K562 (cell line): ENCODE data around the gene CD320. TPM values are rescaled to one million over a fixed set of nuclear protein-coding genes. Genes with fewer than 3 reads are reported as not detected.

ENCODE experiments used
- ATAC-seq: fragments of 200-7000 bp; cut with Tn5 transposase; 3 replicates; pipeline ENCODE4 v1.9.1; 2020; ENCODE audit warnings: moderate library complexity
- BruUV-seq: library from RNA; stranded (reverse); fragments of 400-500 nt; replicated peaks from 2 replicates; lab custom pipeline; 2021; lab: Mats Ljungman, UMichigan
- CTCF ChIA-PET: fragments of 300-600 bp; formaldehyde crosslinking; extraction: SDS; loops from one replicate; lab custom pipeline; 2021; ENCODE audit warnings: low intra/inter-chr PET ratio; lab: Yijun Ruan, JAX
- POLR2A ChIA-PET: fragments of 300-600, 350-650 bp; sonication (Branson Sonifier 250); formaldehyde crosslinking; extraction: SDS; loops from one replicate; lab custom pipeline; 2021; ENCODE audit warnings: antibody characterized with exemption, inconsistent platforms; lab: Yijun Ruan, JAX
- DNase-seq, 4 experiments: peaks; one replicate each; pipeline versions ENCODE4 v3.0.0 to v3.0.0-alpha.2; 2011 to 2018; ENCODE audit warnings: low spot score in 3 of 4, mixed read lengths in 3 of 4; ENCODE audit errors: extremely low read depth in 1 of 4
- FAIRE-seq: peaks from 2 replicates; lab custom pipeline; 2011; peaks lifted over from hg19 to GRCh38; lab: Jason Lieb, UNC
- H2AFZ ChIP-seq: 2 replicates; pipeline ENCODE4 v1.6.0; 2011; ENCODE audit warnings: low read depth, low read length, control low read depth, inconsistent platforms
- H3K27ac ChIP-seq: fragments of 200-600 bp; 3 replicates; pipeline ENCODE4 v1.8.0; 2011; ENCODE audit warnings: low read depth, mild to moderate bottlenecking, control low read depth, inconsistent platforms, low read length, moderate library complexity, mixed read lengths; ENCODE audit errors: extremely low read depth
- H3K27me3 ChIP-seq, 2 experiments: fragments of 300-600 bp in 1 of 2; 2 replicates in 1 of 2; 3 replicates in 1 of 2; pipeline versions ENCODE4 v1.6.0 to v1.8.0; 2011; ENCODE audit warnings: inconsistent platforms in 2 of 2, low read length in 2 of 2, mild to moderate bottlenecking in 1 of 2, mixed read lengths in 1 of 2, moderate library complexity in 1 of 2; ENCODE audit not compliant: control insufficient read depth in 2 of 2, insufficient read depth in 2 of 2
- H3K36me3 ChIP-seq: fragments of 300-600 bp; 3 replicates; pipeline ENCODE4 v1.8.0; 2011; ENCODE audit warnings: mild to moderate bottlenecking, low read length, inconsistent platforms; ENCODE audit not compliant: control insufficient read depth, insufficient read depth
- H3K4me1 ChIP-seq, 2 experiments: fragments of 200-600 bp in 1 of 2; replicated peaks in 1 of 2; 2 replicates in 1 of 2; 3 replicates in 1 of 2; pipeline versions ENCODE4 v1.5.1 to v1.8.0; 2011; ENCODE audit warnings: inconsistent platforms in 2 of 2, low read length in 2 of 2, mild to moderate bottlenecking in 1 of 2, mixed read lengths in 1 of 2, moderate library complexity in 1 of 2; ENCODE audit not compliant: control insufficient read depth in 2 of 2, insufficient read depth in 2 of 2
- H3K4me2 ChIP-seq: 2 replicates; pipeline ENCODE4 v1.6.1; 2011; ENCODE audit warnings: low read length, control low read depth, inconsistent platforms, mixed read lengths; ENCODE audit not compliant: insufficient read depth
- H3K4me3 ChIP-seq: fragments of 200-600 bp; sonication (generic), shearing (Covaris generic); 2 replicates; pipeline ENCODE4 v1.5.1; 2016; ENCODE audit warnings: control low read depth, inconsistent platforms
- H3K79me2 ChIP-seq: fragments of 200-600 bp; 3 replicates; pipeline ENCODE4 v1.8.0; 2011; ENCODE audit warnings: low read length, inconsistent platforms; ENCODE audit not compliant: control insufficient read depth, insufficient read depth
- H3K9ac ChIP-seq, 2 experiments: 2 replicates each; pipeline versions ENCODE4 v1.6.0 to v1.6.1; 2011; ENCODE audit warnings: low read depth in 2 of 2, low read length in 2 of 2, control low read depth in 1 of 2, inconsistent platforms in 1 of 2, mild to moderate bottlenecking in 1 of 2, mixed read lengths in 1 of 2; ENCODE audit not compliant: insufficient read depth in 1 of 2
- H3K9me1 ChIP-seq: one replicate; pipeline ENCODE4 v1.6.0; 2011; ENCODE audit warnings: inconsistent platforms, mild to moderate bottlenecking, low read length, moderate library complexity; ENCODE audit not compliant: control insufficient read depth, insufficient read depth
- H3K9me3 ChIP-seq: replicated peaks from 2 replicates; pipeline ENCODE4 v1.5.1; 2011; ENCODE audit warnings: low read depth, low read length, inconsistent platforms; ENCODE audit not compliant: control insufficient read depth, insufficient read depth
- H4K20me1 ChIP-seq: replicated peaks from 2 replicates; pipeline ENCODE4 v1.6.1; 2011; ENCODE audit warnings: low read length, inconsistent platforms, mixed read lengths; ENCODE audit not compliant: control insufficient read depth, insufficient read depth
- BACH1 ChIP-seq: fragments of 200-800 bp; sonication (Bioruptor generic); IDR thresholded peaks from 2 replicates; pipeline ENCODE4 v1.6.1; 2016; ENCODE audit warnings: missing genetic modification characterization, missing compliant biosample characterization
- HMGN3 ChIP-seq: IDR thresholded peaks from 2 replicates; pipeline ENCODE4 v1.6.1; 2011; ENCODE audit warnings: borderline replicate concordance, low read depth, mild to moderate bottlenecking, mixed read lengths, low read length; ENCODE audit not compliant: insufficient read length; ENCODE audit errors: extremely low read depth
- HSF4 ChIP-seq: fragments of 250-450 bp; sonication (Bioruptor Pico); IDR thresholded peaks from 2 replicates; pipeline ENCODE4 v2.1.2; 2022; ENCODE audit warnings: mild to moderate bottlenecking, moderate library complexity, borderline replicate concordance
- KLF6 ChIP-seq: fragments of 250-450 bp; sonication (Bioruptor Pico); IDR thresholded peaks from 2 replicates; pipeline ENCODE4 v1.4.0; 2020; ENCODE audit warnings: mild to moderate bottlenecking, moderate library complexity, borderline replicate concordance
- TRIM24 ChIP-seq, 2 experiments: fragments of 450-650 bp; IDR thresholded peaks; 2 replicates each; pipeline ENCODE4 v1.6.1; 2016
- ZSCAN29 ChIP-seq: fragments of 450-650 bp; IDR thresholded peaks from 2 replicates; pipeline ENCODE4 v1.6.1; 2017
- whole genome bisulfite sequencing: fragments of 100-300 bp; shearing (Covaris generic); methylation state at CpG from one replicate; pipeline ENCODE4 v1.1.6; 2016; ENCODE audit warnings: low coverage, mixed read lengths; ENCODE audit not compliant: insufficient coverage; ENCODE audit errors: missing lambda C conversion rate; 5-methylcytosine and 5-hydroxymethylcytosine counted together
- in situ Hi-C: fragments of 300-500 bp; cut with MboI; formaldehyde crosslinking; loops from 4 replicates; pipeline ENCODE4 v1.15.0; 2018; ENCODE audit warnings: inconsistent platforms, mixed read lengths
- intact Hi-C: fragments of 100-400 bp; cut with micrococcal nuclease; formaldehyde crosslinking; loops from 2 replicates; pipeline ENCODE4 v1.14.2; 2022
- polyA plus RNA-seq, 8 experiments: library from polyadenylated mRNA; depleted of rRNA in 4 of 8; stranded (reverse) in 5 of 8; unstranded in 3 of 8; fragments of >200 nt; fragmentation: Nextera tagmentation in 2 of 8; fragmentation: Illumina TruSeq in 1 of 8; extraction: Ambion mirVana in 2 of 8; extraction: Trizol in 1 of 8; gene quantifications; 2 replicates each; pipeline versions ENCODE4 v1.2.1 to v1.2.3, GENCODE V29; 2011 to 2014; ENCODE audit warnings: inconsistent platforms in 1 of 8, missing spikeins in 1 of 8
- total RNA-seq, 7 experiments: library from RNA; depleted of rRNA in 6 of 7; stranded (reverse); fragments of >200 nt in 6 of 7; fragmentation: Illumina TruSeq in 2 of 7; extraction: Trizol in 2 of 7; gene quantifications; 2 replicates each; pipeline versions ENCODE4 v1.2.1 to v1.2.3, GENCODE V29; 2011 to 2021; ENCODE audit warnings: low replicate concordance in 1 of 7
- TF ChIP-seq, protein P1 (sequence below), 2 experiments: fragments of 450-650 bp; IDR thresholded peaks; 2 replicates each; pipeline ENCODE4 v1.6.1; 2016

The CD320 gene
- total and polyA plus RNA-seq, 9 of the 15 experiments (the other 6 are each of a cell fraction or from before 2014, with no cell fraction given): 0.45 to 94.5 (median 34.4) TPM

DNA sequence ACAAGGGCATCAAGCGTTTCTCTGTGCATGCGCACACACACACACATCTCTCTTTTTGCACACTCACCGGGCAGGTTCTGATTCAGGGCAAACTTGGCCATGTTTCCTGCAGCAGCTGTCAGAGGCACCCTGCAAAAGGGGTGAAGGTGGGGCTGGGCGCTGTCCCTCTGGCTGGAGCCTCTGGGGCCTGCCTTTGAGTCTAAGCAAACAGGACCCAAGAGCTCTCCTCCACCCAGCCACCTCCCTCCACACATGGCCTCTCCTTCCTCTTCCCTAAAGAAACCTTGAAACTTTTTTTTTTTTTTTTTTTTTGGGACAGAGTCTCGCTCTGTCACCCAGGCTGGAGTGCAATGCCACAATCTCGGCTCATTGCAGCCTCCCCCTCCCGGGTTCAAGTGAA, 29.6 kb upstream of the CD320 start:
- H3K4me2 ChIP-seq: no peak overlapping the region
- intact Hi-C loops (no loop called here), in situ Hi-C loops (no loop called here)
- H3K9me3 ChIP-seq: no peaks in the 10 kb centered on the region
- FAIRE-seq (no peak), DNase-seq (no peak), ATAC-seq (no peak)
- no TSS peak for BruUV-seq
- no peaks in the 10 kb centered on the region for H3K9me1 ChIP-seq
- TF ChIP-seq, protein P1, sequence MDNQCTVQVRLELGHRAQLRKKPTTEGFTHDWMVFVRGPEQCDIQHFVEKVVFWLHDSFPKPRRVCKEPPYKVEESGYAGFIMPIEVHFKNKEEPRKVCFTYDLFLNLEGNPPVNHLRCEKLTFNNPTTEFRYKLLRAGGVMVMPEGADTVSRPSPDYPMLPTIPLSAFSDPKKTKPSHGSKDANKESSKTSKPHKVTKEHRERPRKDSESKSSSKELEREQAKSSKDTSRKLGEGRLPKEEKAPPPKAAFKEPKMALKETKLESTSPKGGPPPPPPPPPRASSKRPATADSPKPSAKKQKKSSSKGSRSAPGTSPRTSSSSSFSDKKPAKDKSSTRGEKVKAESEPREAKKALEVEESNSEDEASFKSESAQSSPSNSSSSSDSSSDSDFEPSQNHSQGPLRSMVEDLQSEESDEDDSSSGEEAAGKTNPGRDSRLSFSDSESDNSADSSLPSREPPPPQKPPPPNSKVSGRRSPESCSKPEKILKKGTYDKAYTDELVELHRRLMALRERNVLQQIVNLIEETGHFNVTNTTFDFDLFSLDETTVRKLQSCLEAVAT (IDR thresholded peaks at IDR 0.05): no peak
- no peak for TF ChIP-seq ZSCAN29
- TF ChIP-seq TRIM24 (IDR thresholded peaks at IDR 0.05): no peak
- no peak for TF ChIP-seq KLF6 (CRISPR knock-in tag)
- no peak for TF ChIP-seq BACH1 (tag)
- no peak for TF ChIP-seq HMGN3
- TF ChIP-seq HSF4 (CRISPR knock-in tag): no peak
- no peak overlapping the region for H2AFZ ChIP-seq
- CTCF ChIA-PET: interaction anchor here (0.6 kb wide), 1 partner anchor 986 kb away, joined by 3 read pairs; no protein-coding TSS in a partner anchor
- H3K27ac ChIP-seq: no peak overlapping the region
- H3K4me3 ChIP-seq: no peak overlapping the region
- H3K4me1 ChIP-seq: peaks cover 0 to 49% of the 10 kb centered on the region in 2 experiments; a peak in 3 of 5 replicates
- H4K20me1 ChIP-seq: no peaks in the 10 kb centered on the region
- no peaks in the 10 kb centered on the region for H3K36me3 ChIP-seq
- H3K79me2 ChIP-seq: no peaks in the 10 kb centered on the region
- H3K27me3 ChIP-seq: peaks cover 13 to 36% of the 10 kb centered on the region in 2 experiments; a peak in 4 of 5 replicates
- POLR2A ChIA-PET: no interaction called here
- 36% methylated on average over 7 of the region's 7 CpGs for WGBS
- no peak overlapping the region for H3K9ac ChIP-seq
